HG03342 (cell line): ENCODE measurements around the gene NPHS1.
"Not testable (repeated sequence)": the region's sequence is repeated elsewhere in the genome, so short reads cannot be mapped to it uniquely, and the experiment has no call there.

Experiments used
- ATAC-seq: cut with Tn5 transposase; IDR thresholded peaks from one replicate; pipeline ENCODE4 v1.9.1; 2021; ENCODE audit warnings: mild to moderate bottlenecking, moderate library complexity; ENCODE audit not compliant: unreplicated experiment

NPHS1 gene

GRCh38 chr19:35852029-35852780 lies at the start of gene NPHS1:
NPHS1 (minus strand) TSS chr19:35852504; CDS start chr19:35851837, 667 bp downstream.
- ATAC-seq: no peak

- ATAC-seq: no peak
Observed at GRCh38 chr19:35901055-35901644, 48.8 kb upstream of the NPHS1 start.

- no peak for ATAC-seq
Observed at GRCh38 chr19:35899547-35900214, 47.4 kb upstream of the NPHS1 start.

GRCh38 chr19:35898499-35898809 lies 46.1 kb upstream of the NPHS1 start:
- no peak for ATAC-seq

GRCh38 chr19:35897706-35898451 lies 45.6 kb upstream of the NPHS1 start:
- ATAC-seq: no peak

GRCh38 chr19:35896643-35897040 lies 44.3 kb upstream of the NPHS1 start:
- no peak for ATAC-seq

- ATAC-seq: no peak
Observed at GRCh38 chr19:35895911-35896642, 43.8 kb upstream of the NPHS1 start.

GRCh38 chr19:35894342-35894741 lies 42.0 kb upstream of the NPHS1 start:
- no peak for ATAC-seq

- ATAC-seq: not testable (repeated sequence)
Observed at GRCh38 chr19:35891819-35892218, 39.5 kb upstream of the NPHS1 start.

- no peak for ATAC-seq
Observed at GRCh38 chr19:35890113-35890650, 37.9 kb upstream of the NPHS1 start.

GRCh38 chr19:35889370-35890112 lies 37.2 kb upstream of the NPHS1 start:
- no peak for ATAC-seq

GRCh38 chr19:35888398-35888797 lies 36.1 kb upstream of the NPHS1 start:
- no peak for ATAC-seq

GRCh38 chr19:35887197-35887596 lies 34.9 kb upstream of the NPHS1 start:
- no peak for ATAC-seq

GRCh38 chr19:35885904-35886303 lies 33.6 kb upstream of the NPHS1 start:
- no peak for ATAC-seq

- no peak for ATAC-seq
Observed at GRCh38 chr19:35885225-35885738, 33.0 kb upstream of the NPHS1 start.

GRCh38 chr19:35883882-35884281 lies 31.6 kb upstream of the NPHS1 start:
- ATAC-seq: no peak

- no peak for ATAC-seq
Observed at GRCh38 chr19:35882114-35882832, 30.0 kb upstream of the NPHS1 start.

- ATAC-seq: no peak
Observed at GRCh38 chr19:35879770-35880317, 27.5 kb upstream of the NPHS1 start.

GRCh38 chr19:35879068-35879467 lies 26.8 kb upstream of the NPHS1 start:
- no peak for ATAC-seq
